ENCODE results near the gene TRPC4AP.

Gene TRPC4AP

GRCh38 chr20:35013421-35014411, 78.9 kb downstream of the TRPC4AP start:
- TF ChIP-seq, protein P1, sequence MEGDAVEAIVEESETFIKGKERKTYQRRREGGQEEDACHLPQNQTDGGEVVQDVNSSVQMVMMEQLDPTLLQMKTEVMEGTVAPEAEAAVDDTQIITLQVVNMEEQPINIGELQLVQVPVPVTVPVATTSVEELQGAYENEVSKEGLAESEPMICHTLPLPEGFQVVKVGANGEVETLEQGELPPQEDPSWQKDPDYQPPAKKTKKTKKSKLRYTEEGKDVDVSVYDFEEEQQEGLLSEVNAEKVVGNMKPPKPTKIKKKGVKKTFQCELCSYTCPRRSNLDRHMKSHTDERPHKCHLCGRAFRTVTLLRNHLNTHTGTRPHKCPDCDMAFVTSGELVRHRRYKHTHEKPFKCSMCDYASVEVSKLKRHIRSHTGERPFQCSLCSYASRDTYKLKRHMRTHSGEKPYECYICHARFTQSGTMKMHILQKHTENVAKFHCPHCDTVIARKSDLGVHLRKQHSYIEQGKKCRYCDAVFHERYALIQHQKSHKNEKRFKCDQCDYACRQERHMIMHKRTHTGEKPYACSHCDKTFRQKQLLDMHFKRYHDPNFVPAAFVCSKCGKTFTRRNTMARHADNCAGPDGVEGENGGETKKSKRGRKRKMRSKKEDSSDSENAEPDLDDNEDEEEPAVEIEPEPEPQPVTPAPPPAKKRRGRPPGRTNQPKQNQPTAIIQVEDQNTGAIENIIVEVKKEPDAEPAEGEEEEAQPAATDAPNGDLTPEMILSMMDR (IDR thresholded peaks at IDR 0.05; ENCODE audit: low read depth, low read length, missing control alignments) = no peak
- no peak for DNase-seq (ENCODE audit: low read depth)
- no peak overlapping the region for H3K4me3 ChIP-seq (ENCODE audit: low read depth, low read length)
- in situ Hi-C loops (cut with HindIII; ENCODE audit: low sequenced_read_pairs) = no loop called here

DNA sequence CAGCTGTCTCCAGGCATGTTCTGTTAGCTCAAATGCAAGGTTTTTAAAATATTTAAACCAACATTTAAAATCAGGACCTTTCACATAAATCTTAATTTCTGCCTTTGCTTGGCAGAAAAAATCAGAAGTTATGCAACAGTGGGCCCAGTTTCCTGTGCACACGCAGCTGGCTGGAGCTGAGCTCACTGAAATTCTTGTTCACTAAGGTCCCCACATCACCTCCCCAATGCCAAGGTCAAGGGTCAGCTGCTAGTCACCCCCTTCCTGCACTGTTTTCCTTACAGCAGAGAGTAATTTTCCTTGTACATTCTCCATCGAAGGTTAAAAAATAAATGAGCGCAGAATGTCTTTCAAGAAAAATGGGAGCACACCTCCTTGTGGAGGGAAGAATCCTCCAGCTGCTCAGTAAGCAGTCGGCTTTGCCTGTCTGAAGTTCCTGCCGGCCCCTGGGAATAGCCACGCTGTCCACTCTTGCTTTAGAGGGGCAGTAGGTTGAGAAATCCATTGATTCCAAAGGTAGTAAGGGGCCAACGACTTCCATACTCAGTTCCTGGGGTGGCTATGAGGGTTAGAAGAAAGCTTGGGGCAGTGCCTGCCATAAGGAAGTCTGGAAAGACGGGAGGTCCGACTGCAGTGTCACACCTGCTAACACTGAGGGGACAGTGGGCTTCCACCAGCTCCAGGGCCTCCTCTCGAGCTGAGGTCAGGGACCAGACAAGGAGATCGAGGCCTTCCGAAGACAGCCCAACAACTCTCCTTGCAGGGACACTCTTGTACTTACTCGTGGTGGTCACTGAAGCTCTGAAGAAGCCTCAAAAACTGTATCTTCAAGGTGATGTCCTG, 80.2 kb downstream of the TRPC4AP start:
- TF ChIP-seq, protein P1 (IDR thresholded peaks at IDR 0.05; ENCODE audit: low read depth, low read length, missing control alignments) = no peak
- DNase-seq (ENCODE audit: low read depth) = no peak
- in situ Hi-C loops (cut with HindIII; ENCODE audit: low sequenced_read_pairs) = no loop called here

DNA sequence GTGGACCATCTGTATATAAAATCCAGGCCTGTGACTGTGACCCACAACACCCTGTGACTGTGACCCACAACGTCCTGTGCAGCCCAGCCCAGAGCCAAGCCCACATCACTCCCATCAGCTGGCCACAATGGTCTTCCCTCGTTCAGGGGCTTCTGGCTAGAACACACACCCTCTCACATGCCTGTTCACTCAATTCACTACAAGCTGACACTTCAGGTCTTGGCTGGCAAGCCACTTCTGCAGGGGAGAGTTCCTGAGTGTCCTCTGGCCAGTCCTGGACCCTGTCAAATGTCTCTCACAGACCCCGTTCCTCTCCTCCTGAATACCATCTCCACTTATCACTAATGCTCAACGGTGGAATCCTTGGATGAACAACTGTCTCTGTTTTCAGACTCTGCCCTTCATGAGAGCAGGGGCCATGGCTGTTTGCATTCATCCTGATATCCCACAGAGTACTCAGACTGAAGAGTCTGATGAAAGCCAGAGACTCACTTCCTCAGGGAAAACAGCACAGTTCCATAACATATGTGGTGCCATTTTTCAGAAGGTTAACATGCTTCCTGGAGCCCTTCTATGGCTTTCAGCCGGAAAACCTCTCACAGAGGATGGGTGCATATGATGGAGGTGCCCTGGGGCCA, 80.9 kb downstream of the TRPC4AP start:
- no peak for DNase-seq (ENCODE audit: low read depth)
- TF ChIP-seq, protein P1 (IDR thresholded peaks at IDR 0.05; ENCODE audit: low read depth, low read length, missing control alignments) = no peak
- H3K4me3 ChIP-seq (ENCODE audit: low read depth, low read length) = no peak overlapping the region
- in situ Hi-C loops (cut with HindIII; ENCODE audit: low sequenced_read_pairs) = no loop called here

More for the DNA sequence above, 80.2 kb downstream of the TRPC4AP start:
- no peak overlapping the region for H3K4me3 ChIP-seq (ENCODE audit: low read depth, low read length)

GRCh38 chr20:35010405-35011192, 82.0 kb downstream of the TRPC4AP start:
- DNase-seq (ENCODE audit: low read depth) = no peak
- in situ Hi-C loops (cut with HindIII; ENCODE audit: low sequenced_read_pairs) = no loop called here

DNA sequence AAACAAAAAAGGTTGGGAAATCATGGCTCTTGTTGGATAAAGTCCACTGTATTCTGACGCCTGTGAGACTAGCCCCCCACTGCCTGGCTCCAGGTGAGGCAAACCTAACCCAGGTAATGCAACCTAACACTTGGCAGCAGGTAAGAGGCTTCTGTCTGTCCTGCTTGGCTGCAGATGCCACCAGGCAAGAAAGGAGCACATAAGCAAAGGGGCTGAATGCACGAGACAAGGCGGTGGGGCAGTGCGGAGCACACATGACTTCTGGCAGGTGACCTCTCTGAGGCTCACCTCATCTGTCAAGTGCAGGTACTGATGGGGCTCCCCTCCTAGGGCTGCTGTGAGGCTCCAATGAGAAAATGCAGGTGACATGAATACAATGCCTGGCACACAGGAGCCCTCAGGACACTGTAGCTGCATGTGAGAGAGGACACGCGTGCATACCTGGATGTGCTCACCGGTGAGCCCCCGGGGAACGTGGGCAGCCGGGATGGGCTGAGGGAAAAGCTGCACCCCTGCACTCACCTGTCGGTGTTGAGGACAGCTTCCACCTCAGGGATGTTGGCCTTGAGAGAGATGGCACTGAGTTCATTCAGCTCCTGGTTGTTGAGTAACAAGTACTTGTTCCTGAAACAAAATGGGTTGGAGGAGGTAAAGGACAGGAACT, 82.8 kb downstream of the TRPC4AP start:
- no peak for DNase-seq (ENCODE audit: low read depth)
- no peak overlapping the region for H3K4me3 ChIP-seq (ENCODE audit: low read depth, low read length)
- in situ Hi-C loops (cut with HindIII; ENCODE audit: low sequenced_read_pairs) = no loop called here
- TF ChIP-seq, protein P1 (IDR thresholded peaks at IDR 0.05; ENCODE audit: low read depth, low read length, missing control alignments) = no peak

More at GRCh38 chr20:35010405-35011192, 82.0 kb downstream of the TRPC4AP start:
- TF ChIP-seq, protein P1 (IDR thresholded peaks at IDR 0.05; ENCODE audit: low read depth, low read length, missing control alignments) = no peak
- H3K4me3 ChIP-seq (ENCODE audit: low read depth, low read length) = no peak overlapping the region

Measured in astrocyte of the cerebellum (primary cell).